ENCODE data around the gene CUEDC1.

DNA sequence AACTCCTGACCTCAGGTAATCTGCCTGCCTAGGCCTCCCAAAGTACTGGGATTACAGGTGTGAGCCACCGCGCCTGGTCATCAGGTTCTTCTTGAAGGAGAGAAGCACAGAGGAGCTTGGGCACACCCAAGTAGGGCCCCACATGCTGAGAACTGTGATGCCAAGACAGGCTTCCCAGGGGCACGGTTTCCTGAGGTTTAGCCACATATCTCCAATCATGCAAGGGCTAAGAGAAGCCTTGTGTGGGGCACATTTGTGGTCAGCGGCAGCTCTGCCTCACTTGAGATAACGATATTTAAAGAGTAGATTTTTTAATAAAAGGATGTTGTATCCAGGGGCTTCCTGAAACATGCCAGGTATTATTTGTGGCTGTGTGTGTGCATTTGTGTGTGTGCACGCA, 46.9 kb downstream of the CUEDC1 start:
- TF ChIP-seq POLR2AphosphoS5 (IDR thresholded peaks at IDR 0.05; ENCODE audit: low read depth, low read length) (no peak), POLR2A (IDR thresholded peaks at IDR 0.05; ENCODE audit: low read depth, low read length) (no peak), TAF1 (IDR thresholded peaks at IDR 0.05; ENCODE audit: low read depth, low read length) (no peak), SPI1 (IDR thresholded peaks at IDR 0.05; ENCODE audit: low read depth, low read length) (no peak)
